HCT116 (cell line): ENCODE measurements around the gene SIVA1. TPM values are rescaled to one million over a fixed set of nuclear protein-coding genes. Genes with fewer than 3 reads are reported as not detected.

ENCODE experiments used
- ATAC-seq: fragments of 200-7000 bp; cut with Tn5 transposase; 2 replicates; pipeline ENCODE4 v1.9.1; 2020; ENCODE audit warnings: mild to moderate bottlenecking, moderate library complexity
- BruUV-seq: library from RNA; stranded (reverse); fragments of 400-500 nt; replicated peaks from 2 replicates; lab custom pipeline; 2021; lab: Mats Ljungman, UMichigan
- CTCF ChIA-PET: fragments of 300-600 bp; sonication (Branson Sonifier 250); formaldehyde crosslinking; loops from one replicate; lab custom pipeline; 2021; ENCODE audit warnings: antibody characterized with exemption; lab: Charles Lee
- POLR2A ChIA-PET: fragments of 300-600, 350-600 bp; sonication (Branson Sonifier 250); formaldehyde crosslinking; loops from one replicate; lab custom pipeline; 2021; ENCODE audit warnings: antibody characterized with exemption; lab: Charles Lee
- RAD21 ChIA-PET, 2 experiments: fragments of 300-600 bp; sonication (Branson Sonifier 250); formaldehyde crosslinking; loops; one replicate each; lab custom pipeline; 2023; ENCODE audit warnings: low total read pairs in 2 of 2; ENCODE audit not compliant: uncharacterized antibody in 2 of 2, unreplicated experiment in 2 of 2, low non-redundant PET in 1 of 2; lab: Charles Lee
- DNase-seq: peaks from one replicate; pipeline ENCODE4 v3.0.0-alpha.2; 2010; ENCODE audit warnings: low read depth, low spot score
- H2AFZ ChIP-seq: fragments of 200-600 bp; shearing (Covaris generic), sonication (generic); 2 replicates; pipeline ENCODE4 v1.6.1; 2017; ENCODE audit warnings: low read depth, mixed run types, mixed read lengths, antibody characterized with exemption, low read length; ENCODE audit not compliant: poor library complexity, severe bottlenecking
- H3K27ac ChIP-seq: 2 replicates; pipeline ENCODE4 v1.5.1; 2012; ENCODE audit warnings: low read depth, low read length
- H3K27me3 ChIP-seq: fragments of 200-600 bp; sonication (generic); 2 replicates; pipeline ENCODE4 v1.6.1; 2016; ENCODE audit warnings: mixed run types, low read length, mixed read lengths; ENCODE audit not compliant: insufficient read depth
- H3K36me3 ChIP-seq, 2 experiments: fragments of 200-500 bp in 1 of 2; fragments of 200-600 bp in 1 of 2; sonication (Bioruptor generic) in 1 of 2; sonication (generic) in 1 of 2; 2 replicates each; pipeline versions ENCODE4 v1.5.1 to v1.6.1; 2014 to 2016; ENCODE audit warnings: low read length in 2 of 2, inconsistent platforms in 1 of 2, mixed read lengths in 1 of 2, mixed run types in 1 of 2; ENCODE audit not compliant: insufficient read depth in 2 of 2, control insufficient read depth in 1 of 2
- H3K4me1 ChIP-seq, 2 experiments: fragments of 200-600 bp in 1 of 2; sonication (generic) in 1 of 2; 2 replicates each; pipeline versions ENCODE4 v1.5.1 to v1.6.1; 2012 to 2017; ENCODE audit warnings: low read length in 2 of 2, inconsistent platforms in 1 of 2, mild to moderate bottlenecking in 1 of 2, mixed read lengths in 1 of 2, mixed run types in 1 of 2, moderate library complexity in 1 of 2; ENCODE audit not compliant: insufficient read depth in 2 of 2, control insufficient read depth in 1 of 2
- H3K4me2 ChIP-seq: fragments of 200-600 bp; sonication (generic); 2 replicates; pipeline ENCODE4 v1.6.1; 2017; ENCODE audit warnings: mixed run types, low read length, mixed read lengths
- H3K4me3 ChIP-seq, 2 experiments: fragments of 200-600 bp in 1 of 2; sonication (generic) in 1 of 2; replicated peaks in 1 of 2; 2 replicates each; pipeline ENCODE4 v1.5.1; 2011 to 2016; ENCODE audit warnings: low read length in 2 of 2, control low read depth in 1 of 2, low read depth in 1 of 2, mild to moderate bottlenecking in 1 of 2, mixed read lengths in 1 of 2, mixed run types in 1 of 2
- H3K79me2 ChIP-seq: fragments of 200-600 bp; sonication (generic); 2 replicates; pipeline ENCODE4 v1.6.1; 2017; ENCODE audit warnings: mild to moderate bottlenecking, mixed run types, low read length, moderate library complexity, mixed read lengths; ENCODE audit not compliant: insufficient read depth
- H3K9ac ChIP-seq: fragments of 200-600 bp; sonication (generic); 2 replicates; pipeline ENCODE4 v1.6.1; 2016; ENCODE audit warnings: low read length, mixed read lengths
- H3K9me2 ChIP-seq: fragments of 200-600 bp; sonication (generic), shearing (Covaris generic); 2 replicates; pipeline ENCODE4 v1.6.1; 2017; ENCODE audit warnings: mixed run types, mild to moderate bottlenecking, moderate library complexity; ENCODE audit not compliant: insufficient read depth
- H3K9me3 ChIP-seq, 2 experiments: fragments of 200-500 bp in 1 of 2; fragments of 200-600 bp in 1 of 2; sonication (Bioruptor generic) in 1 of 2; sonication (generic) in 1 of 2; 2 replicates each; pipeline ENCODE4 v1.6.1; 2014 to 2017; ENCODE audit warnings: low read length in 2 of 2, mixed read lengths in 2 of 2, inconsistent platforms in 1 of 2, low read depth in 1 of 2, mild to moderate bottlenecking in 1 of 2, mixed run types in 1 of 2, moderate library complexity in 1 of 2; ENCODE audit not compliant: control insufficient read depth in 1 of 2, insufficient read depth in 1 of 2
- H4K20me1 ChIP-seq: fragments of 200-600 bp; sonication (generic), shearing (Covaris generic); 2 replicates; pipeline ENCODE4 v1.6.1; 2017; ENCODE audit warnings: mixed run types, mild to moderate bottlenecking, moderate library complexity; ENCODE audit not compliant: insufficient read depth
- CBX3 ChIP-seq: IDR thresholded peaks from 2 replicates; pipeline ENCODE4 v1.6.1; 2012; ENCODE audit warnings: low read depth
- EGR1 ChIP-seq: IDR thresholded peaks from 2 replicates; pipeline ENCODE4 v1.6.1; 2012; ENCODE audit warnings: low read depth
- ELF1 ChIP-seq: IDR thresholded peaks from 2 replicates; pipeline ENCODE4 v1.6.1; 2012; ENCODE audit warnings: low read depth, borderline replicate concordance
- FOSL1 ChIP-seq: IDR thresholded peaks from 2 replicates; pipeline ENCODE4 v1.6.1; 2012; ENCODE audit warnings: low read depth
- POLR2A ChIP-seq: IDR thresholded peaks from 2 replicates; pipeline ENCODE4 v1.7.0; 2011; ENCODE audit warnings: borderline replicate concordance; ENCODE audit not compliant: insufficient read depth, insufficient read length; ENCODE audit errors: extremely low read depth
- POLR2AphosphoS5 ChIP-seq: IDR thresholded peaks from 2 replicates; pipeline ENCODE4 v1.6.1; 2011; ENCODE audit warnings: mild to moderate bottlenecking, low read depth, low read length, moderate library complexity
- TCF7L2 ChIP-seq: IDR thresholded peaks from 2 replicates; pipeline ENCODE4 v1.7.0; 2011; ENCODE audit warnings: borderline replicate concordance, inconsistent platforms; ENCODE audit not compliant: insufficient read depth, insufficient read length; ENCODE audit errors: extremely low read depth
- YY1 ChIP-seq: IDR thresholded peaks from 2 replicates; pipeline ENCODE4 v1.6.1; 2011; ENCODE audit warnings: low read length, low read depth, moderate library complexity, mild to moderate bottlenecking; ENCODE audit not compliant: insufficient replicate concordance; ENCODE audit errors: extremely low read depth
- ZFX ChIP-seq: fragments of 450-650 bp; IDR thresholded peaks from 2 replicates; pipeline ENCODE4 v1.6.1; 2017
- intact Hi-C: fragments of 100-400 bp; cut with micrococcal nuclease; formaldehyde crosslinking; loops from 2 replicates; pipeline ENCODE4 v1.10.0; 2022
- total RNA-seq: library from RNA; stranded (reverse); gene quantifications from one replicate; pipeline ENCODE4 v1.2.1, GENCODE V29; 2021; ENCODE audit not compliant: unreplicated experiment
- TF ChIP-seq, protein P1 (sequence below): IDR thresholded peaks from 2 replicates; pipeline ENCODE4 v1.6.1; 2011; ENCODE audit warnings: mild to moderate bottlenecking, low read length, moderate library complexity; ENCODE audit not compliant: insufficient replicate concordance; ENCODE audit errors: extremely low read depth
- TF ChIP-seq, protein P2 (sequence below), 3 experiments: fragments of 200-600 bp in 1 of 3; sonication (generic) in 1 of 3; IDR thresholded peaks in 2 of 3; conservative IDR thresholded peaks in 1 of 3; 2 replicates each; pipeline ENCODE4 v1.5.1; 2012 to 2017; ENCODE audit warnings: low read depth in 2 of 3, low read length in 2 of 3, antibody characterized with exemption in 1 of 3, borderline replicate concordance in 1 of 3, control low read depth in 1 of 3, mild to moderate bottlenecking in 1 of 3, mixed read lengths in 1 of 3, mixed run types in 1 of 3, moderate library complexity in 1 of 3; ENCODE audit not compliant: insufficient read depth in 1 of 3
- TF ChIP-seq, protein P3 (sequence below): IDR thresholded peaks from 2 replicates; pipeline ENCODE4 v1.6.1; 2012
- TF ChIP-seq, protein P4 (sequence below): IDR thresholded peaks from 2 replicates; pipeline ENCODE4 v1.6.1; 2012; ENCODE audit warnings: low read depth

SIVA1 gene
- total RNA-seq, 1 experiment from 2014 or later, result 141 TPM

DNA sequence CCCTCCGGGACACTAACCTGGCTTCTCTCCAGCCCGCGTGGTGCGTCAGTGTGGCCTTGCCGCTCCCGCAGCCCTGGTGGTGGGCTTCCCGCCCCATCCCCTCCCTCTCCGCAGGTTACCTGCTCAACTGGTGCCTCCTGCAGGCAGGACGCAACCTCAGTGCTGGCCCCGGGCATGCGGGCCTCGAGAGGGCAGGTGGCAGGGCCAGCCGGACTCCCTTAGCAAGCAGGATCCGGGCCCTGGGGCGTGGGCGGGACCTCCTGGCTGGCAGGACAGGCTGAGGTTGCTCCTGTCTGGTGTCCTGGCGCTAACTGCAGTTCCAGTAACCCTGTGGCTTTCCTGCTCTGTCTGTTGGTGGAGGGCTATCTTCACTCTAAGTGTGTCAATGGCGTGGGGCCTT lies 37.5 kb upstream of the SIVA1 start:
- no TSS peak for BruUV-seq
- Histone ChIP-seq H3K9me2 (no peaks in the 10 kb centered on the region), H3K36me3 (peaks cover 6 to 42% of the 10 kb centered on the region in 2 experiments; a peak in 3 of 4 replicates), H3K27ac (no peak overlapping the region), H3K79me2 (no peaks in the 10 kb centered on the region)
- no peak for ATAC-seq
- TF ChIP-seq TCF7L2 (no peak), POLR2A (no peak), ZFX (no peak), FOSL1 (no peak), CBX3 (no peak), EGR1 (no peak), ELF1 (no peak), YY1 (no peak), POLR2AphosphoS5 (no peak)
- TF ChIP-seq, protein P1, sequence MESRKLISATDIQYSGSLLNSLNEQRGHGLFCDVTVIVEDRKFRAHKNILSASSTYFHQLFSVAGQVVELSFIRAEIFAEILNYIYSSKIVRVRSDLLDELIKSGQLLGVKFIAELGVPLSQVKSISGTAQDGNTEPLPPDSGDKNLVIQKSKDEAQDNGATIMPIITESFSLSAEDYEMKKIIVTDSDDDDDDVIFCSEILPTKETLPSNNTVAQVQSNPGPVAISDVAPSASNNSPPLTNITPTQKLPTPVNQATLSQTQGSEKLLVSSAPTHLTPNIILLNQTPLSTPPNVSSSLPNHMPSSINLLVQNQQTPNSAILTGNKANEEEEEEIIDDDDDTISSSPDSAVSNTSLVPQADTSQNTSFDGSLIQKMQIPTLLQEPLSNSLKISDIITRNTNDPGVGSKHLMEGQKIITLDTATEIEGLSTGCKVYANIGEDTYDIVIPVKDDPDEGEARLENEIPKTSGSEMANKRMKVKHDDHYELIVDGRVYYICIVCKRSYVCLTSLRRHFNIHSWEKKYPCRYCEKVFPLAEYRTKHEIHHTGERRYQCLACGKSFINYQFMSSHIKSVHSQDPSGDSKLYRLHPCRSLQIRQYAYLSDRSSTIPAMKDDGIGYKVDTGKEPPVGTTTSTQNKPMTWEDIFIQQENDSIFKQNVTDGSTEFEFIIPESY, result no peak
- TF ChIP-seq, protein P2, sequence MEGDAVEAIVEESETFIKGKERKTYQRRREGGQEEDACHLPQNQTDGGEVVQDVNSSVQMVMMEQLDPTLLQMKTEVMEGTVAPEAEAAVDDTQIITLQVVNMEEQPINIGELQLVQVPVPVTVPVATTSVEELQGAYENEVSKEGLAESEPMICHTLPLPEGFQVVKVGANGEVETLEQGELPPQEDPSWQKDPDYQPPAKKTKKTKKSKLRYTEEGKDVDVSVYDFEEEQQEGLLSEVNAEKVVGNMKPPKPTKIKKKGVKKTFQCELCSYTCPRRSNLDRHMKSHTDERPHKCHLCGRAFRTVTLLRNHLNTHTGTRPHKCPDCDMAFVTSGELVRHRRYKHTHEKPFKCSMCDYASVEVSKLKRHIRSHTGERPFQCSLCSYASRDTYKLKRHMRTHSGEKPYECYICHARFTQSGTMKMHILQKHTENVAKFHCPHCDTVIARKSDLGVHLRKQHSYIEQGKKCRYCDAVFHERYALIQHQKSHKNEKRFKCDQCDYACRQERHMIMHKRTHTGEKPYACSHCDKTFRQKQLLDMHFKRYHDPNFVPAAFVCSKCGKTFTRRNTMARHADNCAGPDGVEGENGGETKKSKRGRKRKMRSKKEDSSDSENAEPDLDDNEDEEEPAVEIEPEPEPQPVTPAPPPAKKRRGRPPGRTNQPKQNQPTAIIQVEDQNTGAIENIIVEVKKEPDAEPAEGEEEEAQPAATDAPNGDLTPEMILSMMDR (IDR thresholded peaks at IDR 0.05 in 2 of 3, conservative IDR thresholded peaks at IDR 0.05 in 1 of 3; ENCODE audit: borderline replicate concordance in 1 of 3, insufficient read depth in 1 of 3, low read depth in 2 of 3, low read length in 2 of 3), result no peak
- TF ChIP-seq, protein P3, sequence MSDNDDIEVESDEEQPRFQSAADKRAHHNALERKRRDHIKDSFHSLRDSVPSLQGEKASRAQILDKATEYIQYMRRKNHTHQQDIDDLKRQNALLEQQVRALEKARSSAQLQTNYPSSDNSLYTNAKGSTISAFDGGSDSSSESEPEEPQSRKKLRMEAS, result no peak
- TF ChIP-seq, protein P4, sequence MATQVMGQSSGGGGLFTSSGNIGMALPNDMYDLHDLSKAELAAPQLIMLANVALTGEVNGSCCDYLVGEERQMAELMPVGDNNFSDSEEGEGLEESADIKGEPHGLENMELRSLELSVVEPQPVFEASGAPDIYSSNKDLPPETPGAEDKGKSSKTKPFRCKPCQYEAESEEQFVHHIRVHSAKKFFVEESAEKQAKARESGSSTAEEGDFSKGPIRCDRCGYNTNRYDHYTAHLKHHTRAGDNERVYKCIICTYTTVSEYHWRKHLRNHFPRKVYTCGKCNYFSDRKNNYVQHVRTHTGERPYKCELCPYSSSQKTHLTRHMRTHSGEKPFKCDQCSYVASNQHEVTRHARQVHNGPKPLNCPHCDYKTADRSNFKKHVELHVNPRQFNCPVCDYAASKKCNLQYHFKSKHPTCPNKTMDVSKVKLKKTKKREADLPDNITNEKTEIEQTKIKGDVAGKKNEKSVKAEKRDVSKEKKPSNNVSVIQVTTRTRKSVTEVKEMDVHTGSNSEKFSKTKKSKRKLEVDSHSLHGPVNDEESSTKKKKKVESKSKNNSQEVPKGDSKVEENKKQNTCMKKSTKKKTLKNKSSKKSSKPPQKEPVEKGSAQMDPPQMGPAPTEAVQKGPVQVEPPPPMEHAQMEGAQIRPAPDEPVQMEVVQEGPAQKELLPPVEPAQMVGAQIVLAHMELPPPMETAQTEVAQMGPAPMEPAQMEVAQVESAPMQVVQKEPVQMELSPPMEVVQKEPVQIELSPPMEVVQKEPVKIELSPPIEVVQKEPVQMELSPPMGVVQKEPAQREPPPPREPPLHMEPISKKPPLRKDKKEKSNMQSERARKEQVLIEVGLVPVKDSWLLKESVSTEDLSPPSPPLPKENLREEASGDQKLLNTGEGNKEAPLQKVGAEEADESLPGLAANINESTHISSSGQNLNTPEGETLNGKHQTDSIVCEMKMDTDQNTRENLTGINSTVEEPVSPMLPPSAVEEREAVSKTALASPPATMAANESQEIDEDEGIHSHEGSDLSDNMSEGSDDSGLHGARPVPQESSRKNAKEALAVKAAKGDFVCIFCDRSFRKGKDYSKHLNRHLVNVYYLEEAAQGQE, result no peak
- TF ChIP-seq, all 23 proteins: peak for 0
- Histone ChIP-seq H3K4me3 (no peak overlapping the region), H4K20me1 (no peaks in the 10 kb centered on the region), H3K9me3 (no peaks in the 10 kb centered on the region), H3K4me1 (no peaks in the 10 kb centered on the region), H3K4me2 (no peak overlapping the region), H3K27me3 (no peaks in the 10 kb centered on the region), H2AFZ (no peak overlapping the region), H3K9ac (no peak overlapping the region)
- CTCF ChIA-PET, result interaction anchor here (1.0 kb wide), 1 partner anchor 9 kb away, joined by 3 read pairs; no protein-coding TSS in a partner anchor
- RAD21 ChIA-PET, result no interaction called here
- no peak for DNase-seq
- intact Hi-C loops, result no loop called here
- POLR2A ChIA-PET, result no interaction called here
